ENCODE measurements around the gene GRIP1.

DNA sequence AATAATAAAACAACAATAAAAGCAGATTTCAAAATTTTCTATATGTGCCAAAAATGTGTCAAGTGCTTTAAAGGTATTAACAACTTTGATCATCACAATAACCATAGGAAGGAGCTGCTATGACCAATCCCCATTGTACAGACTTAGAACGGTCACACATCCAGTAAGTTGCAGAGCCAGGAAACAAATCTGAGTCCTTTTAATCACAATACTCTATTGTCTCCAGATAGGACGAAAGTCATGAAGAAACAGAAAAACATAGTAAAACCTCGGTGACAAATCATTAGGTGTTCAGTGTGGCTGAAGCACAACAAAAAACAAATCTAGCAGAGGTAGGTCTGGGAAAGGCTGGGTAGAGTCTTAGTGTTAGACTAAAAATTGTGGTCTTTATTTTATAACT lies 178.8 kb downstream of the GRIP1 start:
- TF ChIP-seq POLR2A (IDR thresholded peaks at IDR 0.05; ENCODE audit: low read depth, low read length), result no peak
- TF ChIP-seq POLR2AphosphoS5 (IDR thresholded peaks at IDR 0.05; ENCODE audit: low read depth, low read length), result no peak
